GM20000 (cell line): ENCODE measurements around the gene PRAF2.

Source experiments
- DNase-seq: peaks from one replicate; pipeline ENCODE4 v3.0.0; 2012; ENCODE audit warnings: low spot score
- TF ChIP-seq, protein P1 (sequence below): IDR thresholded peaks from 2 replicates; pipeline ENCODE4 v1.5.1; 2012; ENCODE audit warnings: mild to moderate bottlenecking, control low read depth; ENCODE audit errors: extremely low read depth, missing control alignments

The PRAF2 gene

GRCh38 chrX:49029876-49030275 is 43.9 kb downstream of the PRAF2 start:
- TF ChIP-seq, protein P1, sequence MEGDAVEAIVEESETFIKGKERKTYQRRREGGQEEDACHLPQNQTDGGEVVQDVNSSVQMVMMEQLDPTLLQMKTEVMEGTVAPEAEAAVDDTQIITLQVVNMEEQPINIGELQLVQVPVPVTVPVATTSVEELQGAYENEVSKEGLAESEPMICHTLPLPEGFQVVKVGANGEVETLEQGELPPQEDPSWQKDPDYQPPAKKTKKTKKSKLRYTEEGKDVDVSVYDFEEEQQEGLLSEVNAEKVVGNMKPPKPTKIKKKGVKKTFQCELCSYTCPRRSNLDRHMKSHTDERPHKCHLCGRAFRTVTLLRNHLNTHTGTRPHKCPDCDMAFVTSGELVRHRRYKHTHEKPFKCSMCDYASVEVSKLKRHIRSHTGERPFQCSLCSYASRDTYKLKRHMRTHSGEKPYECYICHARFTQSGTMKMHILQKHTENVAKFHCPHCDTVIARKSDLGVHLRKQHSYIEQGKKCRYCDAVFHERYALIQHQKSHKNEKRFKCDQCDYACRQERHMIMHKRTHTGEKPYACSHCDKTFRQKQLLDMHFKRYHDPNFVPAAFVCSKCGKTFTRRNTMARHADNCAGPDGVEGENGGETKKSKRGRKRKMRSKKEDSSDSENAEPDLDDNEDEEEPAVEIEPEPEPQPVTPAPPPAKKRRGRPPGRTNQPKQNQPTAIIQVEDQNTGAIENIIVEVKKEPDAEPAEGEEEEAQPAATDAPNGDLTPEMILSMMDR = no peak
- DNase-seq = no peak
